Natural killer cell treated with Interleukin-12 subunit alpha and Interleukin-12 subunit beta and Interleukin-15 and Interleukin-18, amount 100 ng/mL, for 72 hours (primary cell): ENCODE data around the gene KCNMA1. TPM values are rescaled to one million over a fixed set of nuclear protein-coding genes. Genes with fewer than 3 reads are reported as not detected.

ENCODE experiments used
- ATAC-seq, 2 donors: fragments of 150-1000 bp; cut with Tn5 transposase in 1 of 2; sonication (Bioruptor Pico), chemical (Tn5 transposase) in 1 of 2; 2 replicates each; pipeline ENCODE4 v1.10.0; 2021
- DNase-seq: peaks from one replicate; pipeline ENCODE4 v3.0.0; 2022; ENCODE audit warnings: low spot score
- H3K27ac Mint-ChIP-seq, 2 donors: 1 replicate in 1 of 2; 2 replicates in 1 of 2; pipeline ENCODE4 v1.8.0; 2022; ENCODE audit warnings: mixed read lengths in 2 of 2, mild to moderate bottlenecking in 1 of 2, moderate library complexity in 1 of 2
- H3K27me3 Mint-ChIP-seq, 2 donors: 1 replicate in 1 of 2; 2 replicates in 1 of 2; pipeline ENCODE4 v1.8.0; 2022; ENCODE audit warnings: mixed read lengths in 2 of 2
- H3K36me3 Mint-ChIP-seq: one replicate; pipeline ENCODE4 v1.8.0; 2022; ENCODE audit warnings: mixed read lengths
- H3K4me1 Mint-ChIP-seq, 2 donors: 1 replicate in 1 of 2; 2 replicates in 1 of 2; pipeline ENCODE4 v1.8.0; 2022; ENCODE audit warnings: low read depth in 2 of 2, mixed read lengths in 2 of 2, mild to moderate bottlenecking in 1 of 2
- H3K4me3 Mint-ChIP-seq: one replicate; pipeline ENCODE4 v1.8.0; 2022; ENCODE audit warnings: mixed read lengths
- H3K9me3 Mint-ChIP-seq: 2 replicates; pipeline ENCODE4 v1.8.0; 2022; ENCODE audit warnings: mixed read lengths
- total RNA-seq, 2 donors: library from RNA; stranded (reverse); gene quantifications; one replicate each; pipeline ENCODE4 v1.2.3, GENCODE V29; 2022

Gene KCNMA1
- total RNA-seq, 2 donors from 2014 or later, result 2.8 TPM; not detected in 1

DNA sequence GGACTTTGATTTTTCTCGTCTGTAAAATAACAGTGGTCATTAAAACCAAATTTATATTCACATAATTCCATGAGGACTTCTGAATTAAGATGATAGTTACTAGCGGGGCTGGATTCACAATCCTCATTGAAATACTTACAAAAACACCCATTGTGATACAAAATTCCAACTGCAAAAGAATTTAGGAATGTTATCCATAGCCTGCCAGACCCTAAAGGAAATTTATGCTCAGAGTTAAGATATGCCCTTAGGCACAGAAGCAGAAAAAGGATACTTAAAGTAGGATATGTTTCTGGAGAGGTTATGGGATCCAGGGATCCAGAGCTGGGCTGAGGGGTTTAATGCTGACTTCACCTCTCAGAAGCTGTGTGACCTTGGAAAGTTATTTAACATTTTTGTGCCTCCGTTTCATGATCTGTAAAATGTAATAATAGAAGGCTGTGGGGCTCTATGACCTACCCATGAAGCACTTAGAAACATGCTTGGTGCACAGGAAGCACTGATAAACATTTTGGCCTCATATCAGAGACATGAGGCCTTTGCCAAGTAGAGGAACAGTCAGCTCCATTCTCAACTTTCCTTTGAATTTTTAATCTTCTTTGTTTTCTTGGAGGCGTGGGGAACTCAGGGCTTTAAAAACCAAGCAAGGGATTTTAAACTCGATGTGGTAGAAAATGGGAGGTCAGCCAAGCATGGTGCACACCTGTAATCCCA lies 744.7 kb downstream of the KCNMA1 start:
- Mint-ChIP-seq H3K4me3 (no peak overlapping the region), H3K9me3 (peaks cover 7% of the 10 kb centered on the region), H3K27me3 (peaks cover 0 to 6% of the 10 kb centered on the region in 2 donors), H3K36me3 (peaks cover 6% of the 10 kb centered on the region), H3K4me1 (no peaks in the 10 kb centered on the region), H3K27ac (no peak overlapping the region)
- DNase-seq (no peak), ATAC-seq (no peak)

DNA sequence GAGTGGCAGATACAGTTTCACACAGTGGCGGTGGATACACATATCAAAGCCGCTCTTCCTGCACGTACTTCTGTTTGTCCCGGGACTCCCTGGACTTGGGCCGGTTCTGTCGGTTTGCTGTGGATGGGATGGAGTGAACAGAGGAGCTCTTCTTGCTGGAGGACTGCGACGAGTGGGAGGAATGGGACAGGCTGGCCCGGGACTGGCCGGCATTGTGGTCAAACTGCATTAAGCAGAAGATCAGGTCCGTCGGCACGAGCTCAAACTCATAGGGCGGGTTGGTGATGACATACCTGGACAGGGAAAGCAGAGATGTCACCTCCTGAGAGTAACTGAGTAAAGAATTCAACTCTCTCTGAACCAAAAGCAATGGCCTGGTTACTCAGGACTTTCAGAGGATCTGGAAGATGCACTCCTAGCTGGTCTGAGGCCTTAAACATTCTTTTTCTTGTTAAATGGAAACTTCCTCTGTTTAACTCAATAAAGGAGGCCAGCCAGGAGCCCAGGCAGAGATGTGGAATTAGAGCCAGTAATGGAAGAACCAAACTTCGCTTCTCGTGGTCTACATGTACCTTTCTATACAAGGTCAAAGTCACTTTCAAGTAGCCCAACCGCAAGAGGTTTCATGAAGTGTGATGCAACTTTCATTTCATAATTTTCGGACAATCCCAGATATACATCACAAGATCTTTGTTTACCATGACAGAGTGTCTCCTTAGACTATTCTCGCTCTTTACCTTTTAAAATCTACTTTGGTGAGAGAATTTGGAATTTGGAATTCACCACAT lies 750.2 kb downstream of the KCNMA1 start:
- Mint-ChIP-seq H3K27ac (no peak overlapping the region), H3K9me3 (no peaks in the 10 kb centered on the region), H3K4me1 (peaks cover 7 to 8% of the 10 kb centered on the region in 2 donors), H3K27me3 (peaks cover 0 to 5% of the 10 kb centered on the region in 2 donors), H3K36me3 (no peaks in the 10 kb centered on the region), H3K4me3 (no peak overlapping the region)
- no peak for ATAC-seq
- no peak for DNase-seq

DNA sequence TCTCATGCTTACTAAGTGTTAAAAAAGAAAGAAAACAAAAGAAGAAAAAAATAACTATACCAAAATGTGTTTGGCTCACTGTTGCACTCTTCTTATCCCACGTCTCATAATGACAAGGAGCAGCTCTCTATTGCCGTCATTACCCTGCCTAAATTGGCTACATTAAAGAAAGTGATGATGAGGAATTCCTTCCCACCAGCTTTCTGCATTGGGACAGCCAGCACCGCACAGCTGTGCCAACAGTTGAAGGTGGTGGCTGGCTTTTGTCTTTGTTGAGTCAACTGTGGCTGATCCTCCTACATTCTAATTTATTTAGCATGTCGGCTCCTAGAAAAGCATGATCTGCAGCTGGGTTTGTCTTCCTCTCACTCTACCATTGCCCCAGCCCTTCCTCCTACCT lies 751.8 kb downstream of the KCNMA1 start:
- Mint-ChIP-seq H3K27me3 (peaks cover 0 to 6% of the 10 kb centered on the region in 2 donors), H3K36me3 (no peaks in the 10 kb centered on the region), H3K4me3 (no peak overlapping the region), H3K4me1 (peaks cover 12 to 19% of the 10 kb centered on the region in 2 donors), H3K9me3 (no peaks in the 10 kb centered on the region), H3K27ac (no peak overlapping the region)
- ATAC-seq, result no peak
- DNase-seq, result no peak

DNA sequence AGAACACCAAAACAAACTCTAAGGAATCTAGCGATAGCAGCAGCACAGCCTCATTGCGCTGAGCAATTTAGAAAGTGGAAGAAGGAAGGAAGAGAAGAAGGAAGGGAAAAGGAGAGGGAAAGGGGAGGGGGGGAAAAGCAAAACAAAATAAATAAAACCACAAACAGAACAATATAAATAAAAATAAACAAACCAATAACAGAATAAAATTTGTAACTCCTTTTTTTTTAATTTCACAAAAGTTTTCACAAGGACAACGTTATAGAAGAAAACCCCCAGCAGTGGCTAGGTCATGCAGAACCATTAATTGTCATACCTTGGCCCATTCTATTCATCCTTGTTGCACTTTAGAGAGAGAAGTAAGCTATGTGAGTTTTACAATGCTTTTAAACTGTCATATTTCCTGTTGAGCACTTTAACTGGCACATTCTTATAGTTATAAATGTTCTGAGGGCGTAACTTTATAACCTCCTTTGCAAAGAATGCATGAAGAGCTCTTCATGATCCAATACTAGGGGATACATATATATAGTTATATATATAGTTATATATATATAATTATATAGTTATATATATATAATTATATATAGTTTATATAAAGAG lies 752.8 kb downstream of the KCNMA1 start:
- DNase-seq (no peak), ATAC-seq (no peak)
- Mint-ChIP-seq H3K36me3 (no peaks in the 10 kb centered on the region), H3K27me3 (peaks cover 0 to 13% of the 10 kb centered on the region in 2 donors), H3K4me3 (no peak overlapping the region), H3K27ac (no peak overlapping the region), H3K4me1 (peaks cover 12 to 19% of the 10 kb centered on the region in 2 donors), H3K9me3 (no peaks in the 10 kb centered on the region)

DNA sequence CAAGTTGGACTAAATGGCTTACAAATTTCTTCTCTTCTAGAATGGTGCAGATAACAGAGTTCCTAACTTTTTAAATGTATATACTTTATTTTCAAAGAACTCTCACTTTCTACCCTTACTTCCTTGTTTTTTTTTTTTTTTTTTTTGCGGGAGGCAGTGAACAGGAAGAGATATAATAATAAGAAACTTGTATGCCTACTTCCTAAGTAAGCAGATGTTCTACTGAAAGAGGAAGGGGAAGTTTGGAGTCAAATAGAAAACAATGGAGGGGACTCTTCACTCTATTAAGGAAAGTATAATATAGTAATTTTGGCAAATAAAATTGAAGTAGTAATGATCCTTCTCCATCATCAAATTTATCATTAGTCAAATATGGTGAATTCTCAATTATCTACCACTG lies 754.0 kb downstream of the KCNMA1 start:
- Mint-ChIP-seq H3K9me3 (no peaks in the 10 kb centered on the region), H3K27ac (no peak overlapping the region), H3K4me1 (peaks cover 12 to 19% of the 10 kb centered on the region in 2 donors), H3K27me3 (peaks cover 0 to 14% of the 10 kb centered on the region in 2 donors), H3K36me3 (no peaks in the 10 kb centered on the region), H3K4me3 (no peak overlapping the region)
- ATAC-seq (no peak), DNase-seq (no peak)

DNA sequence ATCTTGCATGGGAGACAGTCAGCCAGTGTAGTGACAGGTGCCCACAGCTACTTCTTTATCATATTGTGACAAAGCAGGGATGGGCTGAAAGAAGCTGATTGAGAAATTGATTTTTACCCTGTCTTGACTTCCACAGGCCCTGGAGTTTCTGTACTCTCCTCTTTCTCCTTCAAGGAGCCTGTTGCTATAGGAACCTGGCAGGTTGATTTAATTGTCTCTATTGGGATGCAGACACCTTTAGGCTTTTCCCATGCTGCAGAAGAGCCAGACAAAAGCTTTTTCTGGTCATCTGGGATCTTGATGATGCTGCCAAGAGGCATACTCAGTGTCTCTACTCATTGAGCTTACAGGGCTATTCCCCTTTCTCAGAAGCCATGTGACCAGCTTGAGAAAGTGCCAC lies 754.8 kb downstream of the KCNMA1 start:
- Mint-ChIP-seq H3K27me3 (peaks cover 0 to 17% of the 10 kb centered on the region in 2 donors), H3K36me3 (no peaks in the 10 kb centered on the region), H3K4me3 (no peak overlapping the region), H3K4me1 (peaks cover 12 to 19% of the 10 kb centered on the region in 2 donors), H3K27ac (no peak overlapping the region), H3K9me3 (no peaks in the 10 kb centered on the region)
- ATAC-seq (no peak), DNase-seq (no peak)

DNA sequence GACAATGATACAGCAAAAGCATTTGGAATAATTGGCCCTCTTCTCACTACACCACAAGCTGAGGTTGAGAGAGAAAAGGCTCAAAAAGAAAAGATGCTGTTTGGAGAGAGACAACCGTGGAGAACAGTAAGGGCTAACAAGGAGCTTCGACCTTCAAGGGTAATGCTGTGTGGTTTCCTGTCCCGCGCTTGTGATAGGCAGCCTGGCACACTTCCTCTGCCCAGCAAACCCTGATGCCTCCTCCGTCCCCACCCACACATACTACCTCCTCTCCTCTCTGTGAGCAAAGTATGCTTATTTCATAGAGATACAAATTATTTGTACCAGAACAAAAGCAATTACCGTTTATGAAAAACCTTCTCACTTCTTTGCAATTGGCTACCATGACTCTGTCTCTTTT lies 755.4 kb downstream of the KCNMA1 start:
- Mint-ChIP-seq H3K4me1 (peaks cover 12 to 19% of the 10 kb centered on the region in 2 donors), H3K27ac (no peak overlapping the region), H3K4me3 (no peak overlapping the region), H3K36me3 (no peaks in the 10 kb centered on the region), H3K9me3 (no peaks in the 10 kb centered on the region), H3K27me3 (peaks cover 0 to 19% of the 10 kb centered on the region in 2 donors)
- DNase-seq (no peak), ATAC-seq (peak; percentile 36 to 55)

DNA sequence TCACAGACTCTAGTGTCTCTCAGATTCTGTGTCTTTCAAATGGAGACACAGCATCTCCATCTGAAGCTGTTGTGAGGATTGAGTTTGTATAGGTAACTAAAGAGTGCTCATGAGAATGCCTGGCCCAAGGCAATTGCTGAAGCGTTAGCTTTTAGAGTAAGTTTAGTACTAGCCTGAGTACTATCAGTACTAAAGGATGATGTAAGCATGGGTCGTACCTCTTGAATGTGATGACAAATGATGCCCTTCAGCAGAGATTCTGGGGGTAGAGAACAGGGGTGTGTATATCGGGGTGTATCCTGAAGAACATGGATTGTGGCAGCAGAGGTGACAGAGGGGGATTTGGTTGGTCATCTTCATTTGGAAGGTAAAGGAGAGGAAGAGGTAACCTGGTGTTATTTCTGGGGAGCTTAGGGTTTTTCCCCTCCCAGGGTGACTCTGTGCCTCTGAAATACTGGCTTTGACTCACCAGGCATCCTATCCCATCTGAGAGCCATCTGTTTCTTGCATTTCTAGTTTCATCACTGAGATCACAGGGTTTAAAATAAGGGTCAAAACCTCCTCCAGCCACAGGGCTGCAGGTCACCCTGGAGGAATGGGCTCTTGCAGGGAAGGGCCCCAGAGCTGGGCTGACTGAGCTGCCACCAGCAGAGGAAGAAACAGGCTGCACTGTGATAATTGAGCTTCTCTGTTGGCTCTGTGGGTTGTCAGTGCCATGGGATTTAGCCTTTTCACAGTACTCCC lies 756.0 kb downstream of the KCNMA1 start:
- Mint-ChIP-seq H3K27me3 (peaks cover 0 to 19% of the 10 kb centered on the region in 2 donors), H3K4me1 (peaks cover 12 to 19% of the 10 kb centered on the region in 2 donors), H3K36me3 (no peaks in the 10 kb centered on the region), H3K9me3 (no peaks in the 10 kb centered on the region), H3K27ac (no peak overlapping the region), H3K4me3 (no peak overlapping the region)
- ATAC-seq, result peak in 1 of 2 donors; percentile 33
- DNase-seq, result no peak

DNA sequence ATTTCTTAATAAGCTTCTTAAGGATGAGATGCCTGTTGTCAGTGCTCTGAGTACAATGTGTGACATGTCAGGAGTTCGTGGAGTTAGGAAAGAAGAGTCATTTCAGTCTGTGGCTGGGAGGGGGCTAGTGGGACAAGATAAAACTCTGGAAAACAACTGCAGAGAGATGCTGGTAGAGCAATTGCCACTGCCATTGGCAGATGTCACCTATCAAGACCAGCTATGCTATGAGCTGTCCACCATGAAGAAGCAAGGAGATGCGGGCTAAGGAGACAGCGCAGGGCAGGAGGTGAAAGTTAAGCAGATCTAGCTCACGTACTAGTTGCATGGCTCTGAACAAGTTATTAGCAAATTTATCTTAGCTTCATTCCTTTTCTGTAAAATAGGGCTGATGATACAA lies 756.7 kb downstream of the KCNMA1 start:
- Mint-ChIP-seq H3K9me3 (no peaks in the 10 kb centered on the region), H3K27me3 (peaks cover 0 to 21% of the 10 kb centered on the region in 2 donors), H3K4me3 (no peak overlapping the region), H3K4me1 (peaks cover 12 to 19% of the 10 kb centered on the region in 2 donors), H3K36me3 (no peaks in the 10 kb centered on the region), H3K27ac (no peak overlapping the region)
- no peak for ATAC-seq
- no peak for DNase-seq

DNA sequence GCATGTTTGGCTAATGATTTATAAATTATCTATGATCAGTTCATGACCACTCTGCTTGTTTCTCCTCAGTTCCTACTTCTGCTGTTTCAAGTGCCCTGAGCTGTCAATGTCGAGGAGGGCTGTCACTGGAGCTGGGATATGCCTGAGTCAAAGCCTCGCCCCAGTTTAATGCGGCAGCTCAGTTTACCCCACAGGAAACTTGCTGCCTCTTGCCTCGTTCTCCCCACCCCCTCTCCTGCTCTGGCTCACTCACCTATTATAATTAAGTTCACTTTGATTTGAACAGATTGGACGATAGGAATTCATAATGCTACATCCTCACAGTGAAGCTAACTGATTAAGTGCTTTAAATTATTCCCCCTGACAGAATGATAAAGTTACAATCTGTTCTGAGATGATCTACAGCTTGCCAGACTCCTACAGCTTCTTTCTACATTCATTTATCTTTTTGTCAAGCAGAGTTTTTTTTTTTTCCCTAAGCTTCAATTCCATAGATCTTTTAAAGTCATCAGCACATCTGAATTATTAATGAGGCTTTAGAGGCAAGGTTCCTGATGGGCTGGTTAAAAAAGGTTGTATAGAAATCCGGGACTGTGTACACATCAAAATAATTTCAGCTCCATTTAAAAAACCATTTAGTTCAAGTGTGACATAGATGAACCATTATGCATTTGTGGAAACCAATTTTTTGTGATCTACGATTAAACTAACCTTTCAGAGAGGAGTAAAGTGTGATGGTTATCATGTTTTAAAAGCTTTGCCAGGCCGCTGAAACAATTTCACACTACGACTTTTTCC lies 758.3 kb downstream of the KCNMA1 start:
- H3K27me3 Mint-ChIP-seq, result peaks cover 0 to 19% of the 10 kb centered on the region in 2 donors
- DNase-seq (no peak), ATAC-seq (no peak)
- peaks cover 12 to 17% of the 10 kb centered on the region in 2 donors for H3K4me1 Mint-ChIP-seq
- H3K27ac Mint-ChIP-seq, result no peak overlapping the region
- H3K36me3 Mint-ChIP-seq, result no peaks in the 10 kb centered on the region
- no peak overlapping the region for H3K4me3 Mint-ChIP-seq
- no peaks in the 10 kb centered on the region for H3K9me3 Mint-ChIP-seq

DNA sequence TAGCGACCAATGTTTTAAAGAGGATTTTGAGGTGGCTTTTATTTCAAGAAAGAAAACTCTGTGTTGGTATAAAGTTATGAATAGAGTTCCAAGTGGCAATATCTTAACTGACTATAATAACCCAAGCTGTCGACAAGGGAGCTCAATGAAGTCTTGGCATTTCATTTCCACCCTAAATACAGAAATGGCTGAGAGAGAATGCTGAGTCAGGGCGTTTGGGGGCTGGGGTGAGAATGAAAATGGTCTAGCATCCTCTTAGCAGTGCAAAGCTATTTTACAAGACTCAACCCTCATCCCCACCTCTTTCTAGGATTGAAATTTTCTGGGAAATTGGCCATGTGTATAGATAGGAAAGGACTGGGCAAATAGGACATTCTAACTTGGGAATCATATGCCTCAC lies 759.1 kb downstream of the KCNMA1 start:
- Mint-ChIP-seq H3K4me1 (peaks cover 12 to 17% of the 10 kb centered on the region in 2 donors), H3K36me3 (no peaks in the 10 kb centered on the region)

DNA sequence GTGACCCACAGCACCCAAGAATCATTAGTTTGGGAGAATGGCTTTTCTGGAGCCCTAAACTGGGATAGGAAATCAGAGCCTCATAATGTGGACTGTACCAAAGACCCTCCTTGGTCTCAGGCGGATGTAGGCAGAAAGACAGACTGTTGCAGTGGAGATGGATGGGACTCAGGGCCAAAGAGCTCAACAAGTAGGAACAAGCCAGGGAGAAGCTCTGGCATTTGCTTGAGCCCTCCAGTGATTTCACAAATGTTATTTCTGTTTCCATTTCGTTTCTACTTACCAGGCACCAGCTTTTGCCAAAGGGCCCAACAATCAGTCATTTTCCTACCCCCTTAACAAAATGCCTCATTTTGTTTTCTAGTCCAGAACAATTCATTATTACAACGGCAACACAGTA lies 762.7 kb downstream of the KCNMA1 start:
- no peak for DNase-seq
- Mint-ChIP-seq H3K36me3 (no peaks in the 10 kb centered on the region), H3K4me3 (no peak overlapping the region), H3K27me3 (peaks cover 10 to 26% of the 10 kb centered on the region in 2 donors), H3K27ac (no peak overlapping the region), H3K9me3 (peaks cover 4% of the 10 kb centered on the region), H3K4me1 (no peaks in the 10 kb centered on the region)
- ATAC-seq, result no peak

More for the DNA sequence above, 759.1 kb downstream of the KCNMA1 start:
- Mint-ChIP-seq H3K27ac (no peak overlapping the region), H3K27me3 (peaks cover 0 to 21% of the 10 kb centered on the region in 2 donors), H3K4me3 (no peak overlapping the region), H3K9me3 (no peaks in the 10 kb centered on the region)
- DNase-seq (no peak), ATAC-seq (no peak)

DNA sequence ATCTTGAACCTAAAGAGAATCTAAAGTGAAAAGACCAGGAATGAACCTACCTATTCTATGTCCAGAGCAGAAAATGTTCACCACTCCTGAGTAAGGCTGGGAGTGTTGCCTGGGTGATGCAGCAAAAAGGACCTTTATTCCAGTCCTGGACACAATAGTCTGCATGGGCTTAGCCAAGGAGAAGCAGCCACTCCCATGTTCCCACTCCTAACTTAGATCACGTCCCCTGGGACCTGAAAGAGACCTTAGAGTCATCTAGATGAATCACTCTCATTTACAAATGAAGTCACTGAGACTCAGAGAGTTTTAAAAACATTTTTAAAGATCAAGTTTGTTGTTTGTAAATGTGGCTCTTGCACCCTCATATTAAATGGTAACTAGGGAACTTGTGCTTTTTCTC lies 763.4 kb downstream of the KCNMA1 start:
- no peaks in the 10 kb centered on the region for H3K36me3 Mint-ChIP-seq
- ATAC-seq (no peak), DNase-seq (no peak)
- H3K27me3 Mint-ChIP-seq, result peaks cover 10 to 28% of the 10 kb centered on the region in 2 donors
- H3K9me3 Mint-ChIP-seq, result peaks cover 4% of the 10 kb centered on the region
- H3K27ac Mint-ChIP-seq, result no peak overlapping the region
- H3K4me3 Mint-ChIP-seq, result no peak overlapping the region
- H3K4me1 Mint-ChIP-seq, result no peaks in the 10 kb centered on the region
